Right lung (tissue), 5 donors: ENCODE data around the gene CKLF. TPM values are rescaled to one million over a fixed set of nuclear protein-coding genes. Genes with fewer than 3 reads are reported as not detected.

Experiments
- DNase-seq, 2 donors: peaks; one replicate each; pipeline ENCODE4 v3.0.0-alpha.2; 2013
- polyA plus RNA-seq, 5 donors: library from polyadenylated mRNA; unstranded; fragments of 120-200 nt; gene quantifications; one replicate each; pipeline versions ENCODE4 v1.2.1 to v1.2.3, GENCODE V29; 2013; ENCODE audit warnings: inconsistent platforms in 1 of 5, low replicate concordance in 1 of 5; ENCODE audit not compliant: insufficient read length in 5 of 5, insufficient read depth in 1 of 5

CKLF gene
- polyA plus RNA-seq, 5 donors, result 36.4 to 55.8 (median 43.5) TPM

- no peak for DNase-seq
These were observed 36.5 kb upstream of the CKLF start for GRCh38 chr16:66515596-66516508.

- DNase-seq, result no peak
These were observed 35.9 kb upstream of the CKLF start for GRCh38 chr16:66516509-66516807.

- DNase-seq, result peak; percentile 92
These were observed 35.4 kb upstream of the CKLF start for GRCh38 chr16:66516808-66517585.

- DNase-seq, result no peak
These were observed 34.7 kb upstream of the CKLF start for GRCh38 chr16:66517586-66518263.

GRCh38 chr16:66519482-66520373, 32.6 kb upstream of the CKLF start:
- DNase-seq, result no peak

GRCh38 chr16:66520406-66521170, 31.8 kb upstream of the CKLF start:
- DNase-seq, result no peak

GRCh38 chr16:66521252-66521713, 31.1 kb upstream of the CKLF start:
- no peak for DNase-seq

- no peak for DNase-seq
These were observed 30.2 kb upstream of the CKLF start for GRCh38 chr16:66521951-66522771.

GRCh38 chr16:66522816-66523590, 29.4 kb upstream of the CKLF start:
- no peak for DNase-seq

GRCh38 chr16:66523861-66524354, 28.5 kb upstream of the CKLF start:
- no peak for DNase-seq

- DNase-seq, result no peak
These were observed 27.7 kb upstream of the CKLF start for GRCh38 chr16:66524601-66525164.

GRCh38 chr16:66525396-66526180, 26.8 kb upstream of the CKLF start:
- DNase-seq, result no peak

GRCh38 chr16:66528294-66528693, 24.1 kb upstream of the CKLF start:
- no peak for DNase-seq

- DNase-seq, result no peak
These were observed 22.9 kb upstream of the CKLF start for GRCh38 chr16:66529475-66529874.

GRCh38 chr16:66534376-66534799, 18.0 kb upstream of the CKLF start:
- DNase-seq, result no peak

GRCh38 chr16:66536525-66536924, 15.9 kb upstream of the CKLF start:
- no peak for DNase-seq

GRCh38 chr16:66537236-66537635, 15.1 kb upstream of the CKLF start:
- DNase-seq, result no peak
